ENCODE results near the gene PCDHA2. TPM values are rescaled to one million over a fixed set of nuclear protein-coding genes. Genes with fewer than 3 reads are reported as not detected.

Gene PCDHA2
- total RNA-seq: 2.4 TPM

GRCh38 chr5:140794595-140795258, at the start of gene PCDHA2:
Gene PCDHA2, plus strand, starts transcription at chr5:140794852.

GRCh38 chr5:140785905-140786686, 8.6 kb upstream of the PCDHA2 start, which contains the start of gene PCDHA1:
Gene PCDHA1, plus strand, starts transcription at chr5:140786140.

GRCh38 chr5:140800816-140801493, 6.3 kb downstream of the PCDHA2 start, which contains the start of gene PCDHA3:
Gene PCDHA3, plus strand, starts transcription at chr5:140801057.

GRCh38 chr5:140806834-140807775, 12.5 kb downstream of the PCDHA2 start, which contains the start of gene PCDHA4:
Gene PCDHA4, plus strand, starts transcription at chr5:140807068.

GRCh38 chr5:140821375-140822280, 27.0 kb downstream of the PCDHA2 start, which contains the start of gene PCDHA5:
Gene PCDHA5, plus strand, starts transcription at chr5:140821613.

DNA sequence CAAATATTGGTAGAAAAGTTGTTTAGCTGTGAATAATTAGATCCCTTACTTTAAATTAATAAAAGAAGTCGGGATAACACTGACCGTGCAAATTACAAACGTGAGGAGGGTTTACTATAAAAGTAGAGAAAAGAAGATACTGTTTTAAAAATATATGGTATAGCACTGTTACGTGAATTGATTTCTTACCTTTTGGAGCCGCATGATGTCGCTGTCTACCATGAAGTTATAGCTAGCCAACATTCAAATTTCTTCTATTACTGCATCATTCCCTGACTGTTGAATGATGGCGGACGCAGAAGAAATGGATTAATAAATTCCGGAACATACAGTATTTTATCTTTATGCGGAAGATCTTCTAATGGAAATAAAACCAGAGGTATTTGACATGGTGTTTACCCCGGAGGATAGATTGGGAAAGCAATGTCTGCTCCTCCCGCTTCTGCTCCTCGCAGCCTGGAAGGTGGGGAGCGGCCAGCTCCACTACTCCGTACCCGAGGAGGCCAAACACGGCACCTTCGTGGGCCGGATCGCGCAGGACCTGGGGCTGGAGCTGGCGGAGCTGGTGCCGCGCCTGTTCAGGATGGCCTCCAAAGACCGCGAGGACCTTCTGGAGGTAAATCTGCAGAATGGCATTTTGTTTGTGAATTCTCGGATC, 33.2 kb downstream of the PCDHA2 start, which contains the start of gene PCDHA6:
TSS of gene PCDHA6 (plus strand) at position 257 of the 658 bp plus-strand sequence. CDS start at position 389, 132 bp downstream.

GRCh38 chr5:140833993-140834392, 39.3 kb downstream of the PCDHA2 start, which contains the start of gene PCDHA7:
Gene PCDHA7, plus strand, starts transcription at chr5:140834269. Its CDS starts 115 bp downstream, at chr5:140834384.

DNA sequence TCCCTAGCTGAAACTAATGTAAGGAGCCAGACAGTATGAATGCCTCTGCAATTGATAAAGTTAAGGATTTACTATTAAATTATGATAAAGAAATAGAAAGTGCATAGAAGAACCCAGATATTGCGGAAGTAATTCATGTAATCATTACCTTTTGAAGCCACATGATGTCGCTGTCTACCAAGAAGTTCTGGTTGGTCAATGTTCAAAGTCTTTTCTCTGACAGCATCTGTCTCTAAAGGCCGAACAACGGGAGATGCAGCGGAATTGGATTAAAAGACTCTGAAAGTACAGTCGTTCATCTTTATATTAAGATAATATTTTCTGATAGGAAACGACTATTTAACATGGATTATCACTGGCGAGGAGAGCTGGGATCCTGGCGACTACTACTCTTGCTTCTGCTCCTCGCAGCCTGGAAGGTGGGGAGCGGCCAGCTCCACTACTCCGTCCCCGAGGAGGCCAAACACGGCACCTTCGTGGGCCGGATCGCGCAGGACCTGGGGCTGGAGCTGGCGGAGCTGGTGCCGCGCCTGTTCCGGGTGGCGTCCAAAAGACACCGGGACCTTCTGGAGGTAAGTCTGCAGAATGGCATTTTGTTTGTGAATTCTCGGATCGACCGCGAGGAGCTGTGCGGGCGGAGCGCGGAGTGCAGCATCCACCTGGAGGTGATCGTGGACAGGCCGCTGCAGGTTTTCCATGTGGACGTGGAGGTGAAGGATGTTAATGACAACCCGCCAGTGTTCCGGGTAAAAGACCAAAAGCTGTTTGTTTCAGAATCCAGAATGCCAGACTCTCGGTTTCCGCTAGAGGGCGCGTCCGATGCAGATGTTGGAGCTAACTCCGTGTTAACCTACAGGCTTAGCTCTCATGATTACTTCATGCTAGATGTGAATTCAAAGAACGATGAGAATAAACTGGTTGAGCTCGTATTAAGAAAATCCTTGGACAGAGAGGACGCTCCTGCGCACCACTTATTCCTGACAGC, 46.6 kb downstream of the PCDHA2 start, which contains the start of gene PCDHA8:
TSS of gene PCDHA8 (plus strand) at position 210 of the 985 bp plus-strand sequence. CDS start at position 345, 135 bp downstream.

Other genes starting within 250 kb of the PCDHA2 start
- gene EIF4EBP3, start 247.2 kb upstream of the PCDHA2 start, total RNA-seq: 5.6 TPM
- gene SRA1, start 237.4 kb upstream of the PCDHA2 start, total RNA-seq: 20.5 TPM
- gene APBB3, start 230.3 kb upstream of the PCDHA2 start, total RNA-seq: 50.0 TPM
- 12.8 TPM for gene SLC35A4, start 230.0 kb upstream of the PCDHA2 start, total RNA-seq
- 22.0 TPM for gene CD14, start 161.7 kb upstream of the PCDHA2 start, total RNA-seq
- gene TMCO6, start 155.4 kb upstream of the PCDHA2 start, total RNA-seq: 54.8 TPM
- gene NDUFA2, start 147.2 kb upstream of the PCDHA2 start, total RNA-seq: 31.1 TPM
- 134 TPM for gene IK, start 147.0 kb upstream of the PCDHA2 start, total RNA-seq
- 16.2 TPM for gene WDR55, start 129.9 kb upstream of the PCDHA2 start, total RNA-seq
- 0.60 TPM for gene DND1, start 121.3 kb upstream of the PCDHA2 start, total RNA-seq
- gene HARS1, start 103.5 kb upstream of the PCDHA2 start, total RNA-seq: 45.3 TPM
- gene HARS2, start 103.4 kb upstream of the PCDHA2 start, total RNA-seq: 35.0 TPM
- 37.4 TPM for gene ZMAT2, start 94.4 kb upstream of the PCDHA2 start, total RNA-seq
- gene PCDHA1, start 8.7 kb upstream of the PCDHA2 start, total RNA-seq: 0.71 TPM
- 4.6 TPM for gene PCDHA3, start 6.2 kb downstream of the PCDHA2 start, total RNA-seq
- gene PCDHA4, start 12.2 kb downstream of the PCDHA2 start, total RNA-seq: 7.1 TPM
- 2.9 TPM for gene PCDHA5, start 26.8 kb downstream of the PCDHA2 start, total RNA-seq
- gene PCDHA6, start 33.1 kb downstream of the PCDHA2 start, total RNA-seq: 5.6 TPM
- gene PCDHA7, start 39.4 kb downstream of the PCDHA2 start, total RNA-seq: 3.6 TPM
- 3.6 TPM for gene PCDHA8, start 46.3 kb downstream of the PCDHA2 start, total RNA-seq
- 4.6 TPM for gene PCDHA9, start 53.5 kb downstream of the PCDHA2 start, total RNA-seq
- gene PCDHA10, start 61.0 kb downstream of the PCDHA2 start, total RNA-seq: 4.6 TPM
- gene PCDHA11, start 74.1 kb downstream of the PCDHA2 start, total RNA-seq: 8.9 TPM
- gene PCDHA12, start 80.5 kb downstream of the PCDHA2 start, total RNA-seq: 5.1 TPM
- gene PCDHA13, start 87.3 kb downstream of the PCDHA2 start, total RNA-seq: 9.7 TPM
- 7.6 TPM for gene PCDHAC1, start 131.4 kb downstream of the PCDHA2 start, total RNA-seq
- 39.0 TPM for gene PCDHAC2, start 171.6 kb downstream of the PCDHA2 start, total RNA-seq

All from camera-type eye (tissue), 1 donor.